Activated CD8-positive, alpha-beta memory T cell treated with anti-CD3 and anti-CD28 coated beads for 1 hour (primary cell): ENCODE measurements around the gene PLD4.
"Not testable (repeated sequence)": the region's sequence is repeated elsewhere in the genome, so short reads cannot be mapped to it uniquely, and the experiment has no call there.

Source experiments
- DNase-seq, 2 donors: peaks; one replicate each; pipeline ENCODE4 v3.0.0-alpha.2; 2020; ENCODE audit warnings: low read depth in 1 of 2; ENCODE audit errors: extremely low read depth in 1 of 2

PLD4 gene

GRCh38 chr14:104939666-104940410 is 15.2 kb downstream of the PLD4 start:
- no peak for DNase-seq

GRCh38 chr14:104940526-104941150 is 16.0 kb downstream of the PLD4 start:
- DNase-seq, result no peak

- no peak for DNase-seq
Observed at GRCh38 chr14:104941508-104942365, 17.1 kb downstream of the PLD4 start.

GRCh38 chr14:104942586-104942985 is 17.9 kb downstream of the PLD4 start:
- no peak for DNase-seq

- not testable (repeated sequence) for DNase-seq
Observed at GRCh38 chr14:104943216-104944015, 18.7 kb downstream of the PLD4 start.

GRCh38 chr14:104944016-104944308 is 19.3 kb downstream of the PLD4 start:
- not testable (repeated sequence) for DNase-seq

GRCh38 chr14:104944436-104945205 is 19.9 kb downstream of the PLD4 start:
- DNase-seq, result not testable (repeated sequence)

GRCh38 chr14:104945266-104945665 is 20.6 kb downstream of the PLD4 start:
- not testable (repeated sequence) for DNase-seq

- DNase-seq, result not testable (repeated sequence)
Observed at GRCh38 chr14:104945986-104946965, 21.6 kb downstream of the PLD4 start.

GRCh38 chr14:104947201-104947600 is 22.5 kb downstream of the PLD4 start:
- DNase-seq, result not testable (repeated sequence)

GRCh38 chr14:104947881-104948735 is 23.4 kb downstream of the PLD4 start:
- not testable (repeated sequence) for DNase-seq

- DNase-seq, result no peak
Observed at GRCh38 chr14:104948736-104949031, 24.0 kb downstream of the PLD4 start.

GRCh38 chr14:104949406-104949955 is 24.8 kb downstream of the PLD4 start:
- DNase-seq, result not testable (repeated sequence)

GRCh38 chr14:104950021-104950420 is 25.3 kb downstream of the PLD4 start:
- no peak for DNase-seq

- DNase-seq, result not testable (repeated sequence)
Observed at GRCh38 chr14:104950701-104951100, 26.0 kb downstream of the PLD4 start.

- not testable (repeated sequence) for DNase-seq
Observed at GRCh38 chr14:104951863-104952657, 27.4 kb downstream of the PLD4 start.

- DNase-seq, result no peak
Observed at GRCh38 chr14:104953097-104953496, 28.4 kb downstream of the PLD4 start.
